Activated CD8-positive, alpha-beta T cell treated with anti-CD3 and anti-CD28 coated beads for 36 hours (primary cell): ENCODE results near the gene PLEKHO2. TPM values are rescaled to one million over a fixed set of nuclear protein-coding genes. Genes with fewer than 3 reads are reported as not detected.

ENCODE experiments used
- ATAC-seq: fragments of 200-7000 bp; cut with Tn5 transposase; one replicate; pipeline ENCODE4 v1.10.0; 2021; ENCODE audit warnings: mild to moderate bottlenecking, moderate library complexity
- CTCF ChIA-PET: fragments of 350-600 bp; sonication (Branson Sonifier 250); formaldehyde crosslinking; loops from one replicate; lab custom pipeline; 2021; ENCODE audit warnings: antibody characterized with exemption; lab: Charles Lee
- POLR2A ChIA-PET: fragments of 350-600 bp; sonication (Branson Sonifier 250); formaldehyde crosslinking; loops from one replicate; lab custom pipeline; 2021; ENCODE audit warnings: antibody characterized with exemption; lab: Charles Lee
- DNase-seq: peaks from one replicate; pipeline ENCODE4 v3.0.0-alpha.2; 2020
- H3K27ac Mint-ChIP-seq: one replicate; pipeline ENCODE4 v1.8.0; 2021; ENCODE audit warnings: mild to moderate bottlenecking, mixed read lengths
- H3K27me3 Mint-ChIP-seq: one replicate; pipeline ENCODE4 v1.8.0; 2021; ENCODE audit warnings: mixed read lengths
- H3K36me3 Mint-ChIP-seq: one replicate; pipeline ENCODE4 v1.8.0; 2021; ENCODE audit warnings: low read depth, mixed read lengths
- H3K4me1 Mint-ChIP-seq: one replicate; pipeline ENCODE4 v1.8.0; 2021; ENCODE audit warnings: low read depth, mixed read lengths
- H3K4me3 Mint-ChIP-seq: one replicate; pipeline ENCODE4 v1.8.0; 2021; ENCODE audit warnings: mild to moderate bottlenecking, moderate library complexity, mixed read lengths
- H3K9me3 Mint-ChIP-seq: one replicate; pipeline ENCODE4 v1.8.0; 2021; ENCODE audit warnings: mixed read lengths
- intact Hi-C: fragments of 100-400 bp; cut with micrococcal nuclease; formaldehyde crosslinking; loops from one replicate; pipeline ENCODE4 v1.10.0; 2022
- total RNA-seq, 2 experiments: library from RNA; stranded (reverse); gene quantifications; one replicate each; pipeline ENCODE4 v1.2.3, GENCODE V29; 2021
- TF ChIP-seq, protein P1 (sequence below): fragments of 200-600 bp; IDR thresholded peaks from one replicate; pipeline ENCODE4 v1.8.0; 2022; ENCODE audit warnings: antibody characterized with exemption, mild to moderate bottlenecking

PLEKHO2 gene
- total RNA-seq, 2 experiments from 2014 or later, result 10.1 to 10.4 TPM

DNA sequence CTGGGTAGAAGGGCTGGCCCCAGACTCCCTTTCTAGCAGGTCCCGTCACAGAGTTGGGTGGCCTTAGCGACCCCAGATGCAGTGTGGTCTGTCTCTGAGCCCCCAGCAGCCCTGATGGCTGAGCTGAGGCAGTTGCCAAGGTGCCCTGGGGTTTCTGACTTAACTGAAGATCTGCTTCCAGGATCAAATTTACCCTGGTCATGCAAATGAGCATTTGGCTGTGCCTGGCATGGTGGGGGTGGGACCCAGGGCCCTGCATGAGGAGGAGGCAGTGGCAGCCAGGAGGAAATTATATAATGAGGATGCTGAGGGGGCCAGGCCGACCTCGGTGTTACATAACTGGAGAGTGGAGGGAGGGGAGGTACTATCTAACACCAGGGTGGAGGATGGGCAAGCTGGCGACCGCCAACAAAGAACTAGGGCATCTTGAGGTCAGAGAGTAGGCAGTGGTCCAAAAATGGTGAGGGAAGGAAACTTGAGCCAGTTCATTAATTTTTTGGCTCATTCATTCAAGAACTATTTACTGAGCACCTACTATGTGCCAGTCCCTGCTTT lies 16.4 kb downstream of the PLEKHO2 start:
- no peaks in the 10 kb centered on the region for H3K9me3 Mint-ChIP-seq
- ChIA-PET CTCF (interaction anchor here (1.1 kb wide), 1 partner anchor 24 kb away, joined by 3 read pairs; no protein-coding TSS in a partner anchor), POLR2A (interaction anchor here (0.9 to 1.3 kb wide), 2 partner anchors 10 to 35 kb away, joined by 3 to 4 read pairs; no protein-coding TSS in a partner anchor)
- no peaks in the 10 kb centered on the region for H3K27me3 Mint-ChIP-seq
- DNase-seq (no peak), ATAC-seq (no peak)
- H3K36me3 Mint-ChIP-seq, result peaks cover 14% of the 10 kb centered on the region
- H3K4me1 Mint-ChIP-seq, result peaks cover 30% of the 10 kb centered on the region
- TF ChIP-seq, protein P1, sequence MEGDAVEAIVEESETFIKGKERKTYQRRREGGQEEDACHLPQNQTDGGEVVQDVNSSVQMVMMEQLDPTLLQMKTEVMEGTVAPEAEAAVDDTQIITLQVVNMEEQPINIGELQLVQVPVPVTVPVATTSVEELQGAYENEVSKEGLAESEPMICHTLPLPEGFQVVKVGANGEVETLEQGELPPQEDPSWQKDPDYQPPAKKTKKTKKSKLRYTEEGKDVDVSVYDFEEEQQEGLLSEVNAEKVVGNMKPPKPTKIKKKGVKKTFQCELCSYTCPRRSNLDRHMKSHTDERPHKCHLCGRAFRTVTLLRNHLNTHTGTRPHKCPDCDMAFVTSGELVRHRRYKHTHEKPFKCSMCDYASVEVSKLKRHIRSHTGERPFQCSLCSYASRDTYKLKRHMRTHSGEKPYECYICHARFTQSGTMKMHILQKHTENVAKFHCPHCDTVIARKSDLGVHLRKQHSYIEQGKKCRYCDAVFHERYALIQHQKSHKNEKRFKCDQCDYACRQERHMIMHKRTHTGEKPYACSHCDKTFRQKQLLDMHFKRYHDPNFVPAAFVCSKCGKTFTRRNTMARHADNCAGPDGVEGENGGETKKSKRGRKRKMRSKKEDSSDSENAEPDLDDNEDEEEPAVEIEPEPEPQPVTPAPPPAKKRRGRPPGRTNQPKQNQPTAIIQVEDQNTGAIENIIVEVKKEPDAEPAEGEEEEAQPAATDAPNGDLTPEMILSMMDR, result no peak
- H3K4me3 Mint-ChIP-seq, result no peak overlapping the region
- intact Hi-C loops, result no loop called here
- H3K27ac Mint-ChIP-seq, result peak overlapping the region; percentile 30

DNA sequence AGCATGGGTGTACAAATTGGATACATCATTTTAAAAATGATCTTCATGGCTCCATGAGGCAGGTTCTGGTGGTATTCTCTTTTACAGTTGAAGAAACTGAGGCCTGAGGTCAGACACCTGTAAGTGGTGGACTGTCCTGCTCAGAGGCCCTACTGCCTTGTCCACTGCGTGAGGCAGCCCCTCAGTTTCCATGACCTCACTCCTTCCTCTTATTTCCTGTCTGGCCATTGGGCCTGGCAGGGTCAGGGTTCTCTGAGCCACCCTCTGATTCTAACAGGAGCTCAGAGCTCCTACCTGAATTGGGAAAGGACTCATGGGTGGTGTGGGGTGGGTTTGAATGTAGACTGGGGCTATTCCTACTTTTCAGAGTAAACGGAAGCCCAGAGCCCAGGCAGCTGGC lies 17.5 kb downstream of the PLEKHO2 start:
- peaks cover 11% of the 10 kb centered on the region for H3K36me3 Mint-ChIP-seq
- peaks cover 30% of the 10 kb centered on the region for H3K4me1 Mint-ChIP-seq
- H3K27me3 Mint-ChIP-seq, result no peaks in the 10 kb centered on the region
- TF ChIP-seq, protein P1, result no peak
- ChIA-PET POLR2A (no interaction called here), CTCF (interaction anchor here (1.8 kb wide), 1 partner anchor 49 kb away, joined by 7 read pairs; no protein-coding TSS in a partner anchor)
- H3K27ac Mint-ChIP-seq, result no peak overlapping the region
- DNase-seq (no peak), ATAC-seq (no peak)
- H3K4me3 Mint-ChIP-seq, result no peak overlapping the region
- intact Hi-C loops, result no loop called here
- H3K9me3 Mint-ChIP-seq, result no peaks in the 10 kb centered on the region

DNA sequence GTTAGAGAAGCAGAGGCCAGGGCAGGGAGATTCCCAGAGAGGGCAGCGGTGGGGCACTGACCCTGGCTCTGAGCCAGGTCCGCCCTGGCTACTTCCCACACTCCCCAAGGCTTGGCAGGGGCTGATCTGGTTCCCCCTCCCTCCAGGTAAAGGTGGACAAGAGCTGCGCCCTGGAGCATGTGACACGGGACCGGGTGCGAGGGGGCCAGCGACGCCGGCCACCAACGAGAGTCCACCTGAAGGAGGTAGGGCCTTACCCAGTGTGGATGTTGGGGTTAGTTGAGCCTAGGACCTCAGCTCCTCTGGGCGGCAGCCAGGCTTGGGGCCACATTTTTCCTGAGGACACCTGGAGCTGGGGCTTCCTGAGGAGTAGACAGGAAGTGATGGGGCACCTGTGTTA lies 19.6 kb downstream of the PLEKHO2 start:
- POLR2A ChIA-PET, result interaction anchor here (1.5 kb wide), 1 partner anchor 9 kb away, joined by 3 read pairs; no protein-coding TSS in a partner anchor
- peaks cover 2% of the 10 kb centered on the region for H3K36me3 Mint-ChIP-seq
- H3K27me3 Mint-ChIP-seq, result no peaks in the 10 kb centered on the region
- peaks cover 21% of the 10 kb centered on the region for H3K4me1 Mint-ChIP-seq
- no peak for ATAC-seq
- H3K27ac Mint-ChIP-seq, result no peak overlapping the region
- intact Hi-C loops, result no loop called here
- H3K4me3 Mint-ChIP-seq, result no peak overlapping the region
- CTCF ChIA-PET, result no interaction called here
- no peak for DNase-seq
- no peaks in the 10 kb centered on the region for H3K9me3 Mint-ChIP-seq
- TF ChIP-seq, protein P1, result no peak

DNA sequence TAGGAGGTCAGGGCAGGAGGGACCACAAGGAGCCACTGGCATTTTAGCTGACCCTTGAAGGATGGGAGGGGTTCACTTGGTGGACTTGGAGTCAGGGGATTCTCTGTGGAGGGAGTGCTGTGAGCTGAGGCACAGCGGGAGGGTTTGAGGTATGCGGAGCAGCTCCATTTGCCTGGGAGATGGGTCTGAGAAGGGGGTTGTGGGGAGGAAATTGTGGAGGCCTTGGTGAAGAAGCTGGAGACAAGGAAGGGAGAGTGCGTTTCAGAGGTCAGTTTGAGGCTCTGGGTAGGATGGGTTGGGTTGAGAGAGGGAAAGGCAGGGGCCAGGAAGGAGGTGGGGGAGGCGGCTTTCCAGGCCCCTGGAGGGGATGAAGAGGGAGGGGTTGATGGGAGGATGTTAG lies 20.2 kb downstream of the PLEKHO2 start:
- ChIA-PET CTCF (interaction anchor here (3.3 kb wide), 1 partner anchor 52 kb away, joined by 10 read pairs; no protein-coding TSS in a partner anchor), POLR2A (interaction anchor here (1.5 kb wide), 1 partner anchor 9 kb away, joined by 3 read pairs; no protein-coding TSS in a partner anchor)
- H3K4me1 Mint-ChIP-seq, result peaks cover 18% of the 10 kb centered on the region
- no peaks in the 10 kb centered on the region for H3K27me3 Mint-ChIP-seq
- H3K4me3 Mint-ChIP-seq, result no peak overlapping the region
- ATAC-seq (no peak), DNase-seq (no peak)
- no peaks in the 10 kb centered on the region for H3K9me3 Mint-ChIP-seq
- TF ChIP-seq, protein P1, result no peak
- H3K27ac Mint-ChIP-seq, result no peak overlapping the region
- peaks cover 2% of the 10 kb centered on the region for H3K36me3 Mint-ChIP-seq
- intact Hi-C loops, result no loop called here

DNA sequence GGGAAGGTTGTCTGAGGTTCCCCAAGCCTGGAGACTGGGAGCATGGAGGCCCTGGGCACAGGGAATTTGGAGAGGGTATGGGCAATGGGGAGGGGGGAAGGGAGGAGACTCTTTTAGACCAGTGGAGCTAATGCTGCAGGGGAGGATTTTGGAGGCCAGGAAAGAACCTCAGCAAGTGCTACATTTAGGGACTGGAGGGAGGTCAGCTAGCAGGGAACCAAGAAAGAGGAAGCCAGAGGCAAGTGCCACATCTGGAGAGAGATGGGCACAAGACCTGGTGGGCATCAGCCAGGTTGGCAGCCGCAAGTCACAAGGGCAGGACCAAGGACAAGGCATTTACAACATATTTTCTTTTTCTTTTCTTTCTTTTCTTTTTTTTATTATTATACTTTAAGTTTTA lies 20.7 kb downstream of the PLEKHO2 start:
- DNase-seq (no peak), ATAC-seq (no peak)
- peaks cover 13% of the 10 kb centered on the region for H3K4me1 Mint-ChIP-seq
- TF ChIP-seq, protein P1, result no peak
- H3K27me3 Mint-ChIP-seq, result no peaks in the 10 kb centered on the region
- H3K4me3 Mint-ChIP-seq, result no peak overlapping the region
- intact Hi-C loops, result no loop called here
- CTCF ChIA-PET, result interaction anchor here (3.3 kb wide), 1 partner anchor 52 kb away, joined by 10 read pairs; no protein-coding TSS in a partner anchor
- peaks cover 2% of the 10 kb centered on the region for H3K36me3 Mint-ChIP-seq
- no peaks in the 10 kb centered on the region for H3K9me3 Mint-ChIP-seq
- H3K27ac Mint-ChIP-seq, result no peak overlapping the region
- POLR2A ChIA-PET, result interaction anchor here (1.5 kb wide), 1 partner anchor 10 kb away, joined by 3 read pairs; no protein-coding TSS in a partner anchor
